Muscle layer of duodenum (tissue), 2 donors: ENCODE data around the gene SMOC2.

Source experiments
- H3K27ac ChIP-seq: one replicate; pipeline ENCODE4 v1.7.0; 2013; ENCODE audit warnings: mild to moderate bottlenecking, low read length
- H3K27me3 ChIP-seq: one replicate; pipeline ENCODE4 v1.7.0; 2013; ENCODE audit warnings: low read depth, mild to moderate bottlenecking, control low read depth, low read length
- H3K36me3 ChIP-seq, 2 donors: one replicate each; pipeline ENCODE4 v1.7.0; 2013; ENCODE audit warnings: low read length in 2 of 2, control low read depth in 1 of 2, mild to moderate bottlenecking in 1 of 2; ENCODE audit not compliant: insufficient read depth in 2 of 2, control insufficient read depth in 1 of 2
- H3K4me1 ChIP-seq, 2 donors: one replicate each; pipeline ENCODE4 v1.7.0; 2013; ENCODE audit warnings: low read length in 2 of 2, mild to moderate bottlenecking in 2 of 2, control low read depth in 1 of 2, moderate library complexity in 1 of 2; ENCODE audit not compliant: insufficient read depth in 2 of 2, control insufficient read depth in 1 of 2
- H3K4me3 ChIP-seq, 2 donors: one replicate each; pipeline ENCODE4 v1.7.0; 2013; ENCODE audit warnings: low read length in 2 of 2, low read depth in 1 of 2, mild to moderate bottlenecking in 1 of 2
- H3K9me3 ChIP-seq, 2 donors: one replicate each; pipeline ENCODE4 v1.7.0; 2013; ENCODE audit warnings: low read length in 2 of 2, control low read depth in 1 of 2, mild to moderate bottlenecking in 1 of 2; ENCODE audit not compliant: control insufficient read depth in 1 of 2
- donor health status: healthy.

The SMOC2 gene

DNA sequence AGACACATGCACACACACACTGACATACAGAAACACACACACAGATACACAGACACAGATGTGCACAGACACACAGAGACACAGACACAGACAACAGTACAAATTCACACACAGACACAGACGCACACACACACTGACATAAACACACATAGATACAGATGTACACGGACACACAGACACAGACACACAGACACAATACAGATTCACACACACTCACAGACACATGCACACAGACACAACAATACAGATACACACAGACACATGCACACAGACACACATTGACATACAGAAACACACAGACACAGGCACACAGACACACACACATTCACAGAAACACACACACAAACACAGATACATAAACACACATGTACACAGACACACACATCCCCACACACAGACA, 183.6 kb downstream of the SMOC2 start:
- no peak overlapping the region for H3K27ac ChIP-seq
- H3K4me3 ChIP-seq = no peak overlapping the region
- no peaks in the 10 kb centered on the region for H3K27me3 ChIP-seq
- peaks cover 0 to 22% of the 10 kb centered on the region in 2 donors for H3K4me1 ChIP-seq
- no peaks in the 10 kb centered on the region for H3K9me3 ChIP-seq
- H3K36me3 ChIP-seq = peaks cover 0 to 4% of the 10 kb centered on the region in 2 donors

- no peak overlapping the region for H3K4me3 ChIP-seq
- H3K27ac ChIP-seq = no peak overlapping the region
- H3K4me1 ChIP-seq = peaks cover 0 to 20% of the 10 kb centered on the region in 2 donors
These were observed 184.0 kb downstream of the SMOC2 start for GRCh38 chr6:168624948-168625347.

DNA sequence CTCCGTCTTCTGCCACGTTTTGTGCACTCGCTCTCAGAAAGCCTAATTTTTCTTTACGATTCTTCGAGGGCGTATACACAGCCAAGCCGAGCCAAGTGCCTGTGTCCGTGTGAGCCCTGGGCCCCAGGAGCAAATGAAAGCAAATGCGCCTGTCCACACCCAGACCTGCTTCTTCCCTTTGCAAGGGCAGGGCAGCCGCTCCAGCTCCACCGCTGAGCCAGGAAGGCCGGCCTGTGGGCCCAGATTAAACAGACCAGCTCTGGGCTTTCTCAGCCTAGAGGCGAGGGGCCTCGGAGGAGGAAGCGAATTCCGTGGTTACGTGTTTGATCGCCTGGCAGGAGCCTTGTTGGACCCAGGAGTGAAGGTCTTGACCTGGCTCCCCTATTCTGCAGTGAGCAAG, 184.6 kb downstream of the SMOC2 start:
- Histone ChIP-seq H3K4me1 (peaks cover 0 to 20% of the 10 kb centered on the region in 2 donors), H3K36me3 (peaks cover 0 to 4% of the 10 kb centered on the region in 2 donors), H3K9me3 (no peaks in the 10 kb centered on the region), H3K4me3 (no peak overlapping the region), H3K27ac (no peak overlapping the region), H3K27me3 (no peaks in the 10 kb centered on the region)

More at GRCh38 chr6:168624948-168625347, 184.0 kb downstream of the SMOC2 start:
- H3K27me3 ChIP-seq = no peaks in the 10 kb centered on the region
- no peaks in the 10 kb centered on the region for H3K9me3 ChIP-seq
- H3K36me3 ChIP-seq = peaks cover 0 to 4% of the 10 kb centered on the region in 2 donors

GRCh38 chr6:168626046-168626602, 185.1 kb downstream of the SMOC2 start:
- Histone ChIP-seq H3K36me3 (peaks cover 0 to 4% of the 10 kb centered on the region in 2 donors), H3K27me3 (no peaks in the 10 kb centered on the region), H3K9me3 (no peaks in the 10 kb centered on the region), H3K4me1 (peaks cover 0 to 20% of the 10 kb centered on the region in 2 donors), H3K27ac (no peak overlapping the region), H3K4me3 (no peak overlapping the region)

- no peaks in the 10 kb centered on the region for H3K9me3 ChIP-seq
- H3K4me1 ChIP-seq = peaks cover 0 to 20% of the 10 kb centered on the region in 2 donors
- H3K27me3 ChIP-seq = no peaks in the 10 kb centered on the region
- no peak overlapping the region for H3K27ac ChIP-seq
- no peak overlapping the region for H3K4me3 ChIP-seq
- no peaks in the 10 kb centered on the region for H3K36me3 ChIP-seq
These were observed 186.7 kb downstream of the SMOC2 start for GRCh38 chr6:168627506-168628175.

GRCh38 chr6:168628176-168628553, 187.2 kb downstream of the SMOC2 start:
- H3K27me3 ChIP-seq = no peaks in the 10 kb centered on the region
- H3K4me3 ChIP-seq = no peak overlapping the region
- no peak overlapping the region for H3K27ac ChIP-seq
- H3K4me1 ChIP-seq = peaks cover 0 to 20% of the 10 kb centered on the region in 2 donors
- H3K36me3 ChIP-seq = no peaks in the 10 kb centered on the region
- no peaks in the 10 kb centered on the region for H3K9me3 ChIP-seq

GRCh38 chr6:168628732-168629245, 187.8 kb downstream of the SMOC2 start:
- Histone ChIP-seq H3K36me3 (no peaks in the 10 kb centered on the region), H3K4me1 (peaks cover 0 to 20% of the 10 kb centered on the region in 2 donors), H3K4me3 (no peak overlapping the region), H3K27me3 (no peaks in the 10 kb centered on the region), H3K9me3 (no peaks in the 10 kb centered on the region), H3K27ac (no peak overlapping the region)

DNA sequence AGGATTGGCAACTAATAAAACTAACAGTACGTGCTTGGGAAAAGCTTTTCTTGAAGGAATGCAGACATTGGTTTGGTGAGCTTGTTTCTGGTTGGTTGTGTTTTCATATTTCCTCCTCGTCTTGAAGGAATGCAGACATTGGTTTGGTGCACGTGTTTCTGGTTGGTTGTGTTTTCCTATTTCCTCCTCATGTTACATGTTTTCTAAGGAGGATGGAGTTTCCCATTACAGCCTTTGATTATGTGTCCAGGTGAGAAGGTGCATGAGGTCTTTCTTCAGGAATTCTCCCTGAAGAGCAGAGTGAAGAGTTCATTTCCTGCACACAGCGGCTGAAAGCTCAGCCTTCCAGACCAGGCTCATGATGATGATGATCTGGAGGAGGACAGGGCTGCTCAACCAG, 190.6 kb downstream of the SMOC2 start:
- Histone ChIP-seq H3K27ac (no peak overlapping the region), H3K4me1 (peaks cover 0 to 32% of the 10 kb centered on the region in 2 donors), H3K27me3 (no peaks in the 10 kb centered on the region), H3K9me3 (no peaks in the 10 kb centered on the region), H3K4me3 (no peak overlapping the region), H3K36me3 (no peaks in the 10 kb centered on the region)

DNA sequence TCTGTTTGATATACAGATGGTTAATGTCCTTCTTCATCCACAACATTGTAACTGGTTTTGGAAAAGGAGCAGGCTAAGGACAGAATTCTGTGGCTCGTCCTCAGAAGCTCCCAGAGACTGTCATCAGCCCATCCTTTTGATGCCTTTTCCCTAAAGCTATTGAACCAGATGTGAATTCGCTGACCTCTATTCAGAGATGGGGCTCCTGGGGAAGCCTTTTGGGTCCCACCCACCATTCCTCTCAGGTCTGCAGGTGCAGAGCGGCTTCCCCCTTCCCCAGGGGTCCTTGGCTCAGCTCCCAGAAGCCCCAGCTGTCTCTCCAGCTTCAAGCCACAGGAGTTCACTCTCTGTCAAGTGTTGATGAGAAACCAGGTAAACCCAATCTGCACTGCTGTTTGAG, 191.7 kb downstream of the SMOC2 start:
- Histone ChIP-seq H3K9me3 (no peaks in the 10 kb centered on the region), H3K36me3 (no peaks in the 10 kb centered on the region), H3K4me3 (no peak overlapping the region), H3K4me1 (peaks cover 0 to 34% of the 10 kb centered on the region in 2 donors), H3K27ac (no peak overlapping the region), H3K27me3 (no peaks in the 10 kb centered on the region)

DNA sequence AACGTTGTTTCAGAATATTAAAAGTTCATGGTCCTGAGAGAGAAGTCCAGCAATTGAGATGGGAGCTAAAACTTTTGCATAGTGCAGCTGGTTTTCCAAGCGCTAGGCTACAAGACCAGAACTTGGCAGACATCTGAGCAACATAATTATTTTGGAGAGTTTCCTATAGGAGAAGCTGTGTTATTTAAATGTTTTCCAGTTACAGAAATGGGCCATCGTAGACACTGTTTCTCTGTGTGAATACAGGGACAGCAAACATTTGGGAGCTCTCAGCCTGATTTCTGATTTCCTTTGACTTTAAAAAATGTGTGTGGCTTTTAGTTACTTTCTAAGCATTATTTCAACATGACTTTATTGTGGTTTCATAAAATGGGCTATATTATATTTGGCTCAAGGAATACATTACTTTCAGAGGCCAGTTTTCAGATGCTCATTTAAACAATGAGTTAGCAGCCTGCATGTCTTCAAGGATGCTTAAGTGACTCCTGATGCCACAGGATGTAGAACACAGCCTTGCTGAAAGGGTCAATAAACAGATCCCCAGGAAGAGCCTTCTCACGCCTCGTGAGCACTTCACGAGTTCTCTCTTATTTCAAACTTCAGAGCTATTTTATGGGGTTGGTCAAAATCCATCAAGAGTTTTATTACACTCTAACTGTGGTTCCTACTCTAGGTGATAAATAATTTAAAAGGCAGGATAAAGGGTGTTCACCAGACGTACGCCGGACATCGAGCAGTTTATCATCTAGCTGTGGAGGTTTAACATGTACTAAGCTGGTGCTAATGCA, 193.8 kb downstream of the SMOC2 start:
- no peak overlapping the region for H3K4me3 ChIP-seq
- no peaks in the 10 kb centered on the region for H3K27me3 ChIP-seq
- H3K27ac ChIP-seq = peak overlapping the region; percentile 23
- H3K36me3 ChIP-seq = no peaks in the 10 kb centered on the region
- peaks cover 0 to 24% of the 10 kb centered on the region in 2 donors for H3K4me1 ChIP-seq
- no peaks in the 10 kb centered on the region for H3K9me3 ChIP-seq
